GM21381 (cell line): ENCODE data around the gene OTUB2.

ENCODE experiments used
- ATAC-seq: cut with Tn5 transposase; IDR thresholded peaks from one replicate; pipeline ENCODE4 v1.9.1; 2021; ENCODE audit warnings: mild to moderate bottlenecking, moderate library complexity; ENCODE audit not compliant: unreplicated experiment

The OTUB2 gene

GRCh38 chr14:94020267-94020666, 5.9 kb upstream of the OTUB2 start:
- no peak for ATAC-seq

DNA sequence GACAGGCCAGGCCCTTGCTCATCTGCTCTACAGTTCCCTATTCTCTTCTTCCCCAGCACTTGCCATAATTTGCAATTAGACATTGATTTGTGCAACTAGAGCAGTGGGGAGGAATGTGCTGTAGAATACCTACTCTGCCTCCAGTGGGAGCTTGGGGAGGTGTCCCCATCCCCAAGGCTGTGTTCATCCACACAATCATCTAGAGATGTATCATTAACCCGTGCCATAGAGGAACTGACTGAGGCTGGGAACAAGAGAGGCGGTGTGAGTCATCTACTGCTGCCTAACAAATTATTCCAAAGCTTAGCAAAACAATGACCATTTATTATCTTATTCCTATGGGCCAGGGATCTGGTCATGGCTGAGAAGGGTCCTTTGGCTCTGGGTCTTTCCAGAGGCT, 5.1 kb upstream of the OTUB2 start:
- ATAC-seq = no peak

- ATAC-seq = no peak
Measured at GRCh38 chr14:94021416-94022157, 4.6 kb upstream of the OTUB2 start.

GRCh38 chr14:94022532-94023411, 3.4 kb upstream of the OTUB2 start:
- no peak for ATAC-seq

GRCh38 chr14:94024549-94024948, 1.6 kb upstream of the OTUB2 start:
- ATAC-seq = no peak

GRCh38 chr14:94025720-94026119, 420 bp upstream of the OTUB2 start:
- ATAC-seq = no peak

DNA sequence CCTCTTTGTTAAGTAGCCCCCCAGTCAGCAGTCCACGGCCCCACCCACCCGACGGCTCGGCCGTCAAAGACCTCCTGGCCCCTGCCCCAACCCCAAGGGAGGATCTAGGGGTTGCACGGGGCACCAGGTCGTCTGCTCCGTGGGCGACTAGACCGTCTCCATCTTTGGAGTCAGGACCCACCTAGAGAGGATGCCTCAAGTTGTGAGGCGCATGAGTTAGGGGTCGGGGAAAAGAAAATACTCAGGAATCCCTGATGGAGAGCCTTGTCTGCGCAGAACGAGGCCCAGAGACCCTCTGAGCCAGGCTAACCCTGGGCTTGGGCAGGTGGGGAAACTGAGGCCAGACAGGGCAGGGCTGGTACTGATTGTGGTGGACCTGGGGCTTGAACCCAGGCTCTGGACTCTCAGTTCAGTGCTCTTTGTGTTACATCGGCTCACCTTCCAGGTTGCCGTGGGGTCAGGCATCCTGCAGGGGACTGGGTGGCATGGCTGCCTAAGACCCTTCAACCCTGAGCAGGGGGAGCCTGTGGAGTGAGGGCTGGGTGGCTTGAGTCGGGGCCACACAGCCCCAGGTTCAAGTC, 839 bp downstream of the OTUB2 start:
- no peak for ATAC-seq

- ATAC-seq = no peak
Measured at GRCh38 chr14:94027566-94028449, 1.7 kb downstream of the OTUB2 start.

- no peak for ATAC-seq
Measured at GRCh38 chr14:94028450-94028826, 2.3 kb downstream of the OTUB2 start.

- ATAC-seq = no peak
Measured at GRCh38 chr14:94029265-94029664, 3.1 kb downstream of the OTUB2 start.

DNA sequence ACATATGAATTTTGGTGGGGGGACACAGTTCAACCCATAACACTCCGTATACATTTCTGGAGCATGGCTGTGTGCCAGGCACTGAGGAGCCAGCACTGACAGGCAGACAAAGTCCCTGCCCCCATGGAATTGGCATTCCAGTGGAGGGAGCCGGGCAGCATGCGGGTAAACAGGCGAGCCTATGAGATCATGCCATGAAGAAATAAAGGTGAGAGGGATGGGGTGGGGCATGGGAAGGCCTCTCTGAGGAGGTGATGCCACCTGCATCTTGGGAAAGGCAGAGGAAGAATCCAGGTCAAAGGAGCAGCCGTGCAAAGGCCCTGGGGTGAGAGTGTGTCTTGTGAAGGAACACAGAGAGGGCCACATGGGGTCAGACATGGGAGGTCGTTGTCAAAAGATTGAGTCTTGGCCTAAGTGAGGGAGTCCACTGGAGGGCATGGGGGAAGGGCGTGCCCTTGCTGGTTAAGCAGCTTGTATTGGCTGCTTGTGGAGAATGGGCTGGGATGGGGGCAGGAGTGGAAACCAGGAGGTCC, 3.6 kb downstream of the OTUB2 start:
- no peak for ATAC-seq

DNA sequence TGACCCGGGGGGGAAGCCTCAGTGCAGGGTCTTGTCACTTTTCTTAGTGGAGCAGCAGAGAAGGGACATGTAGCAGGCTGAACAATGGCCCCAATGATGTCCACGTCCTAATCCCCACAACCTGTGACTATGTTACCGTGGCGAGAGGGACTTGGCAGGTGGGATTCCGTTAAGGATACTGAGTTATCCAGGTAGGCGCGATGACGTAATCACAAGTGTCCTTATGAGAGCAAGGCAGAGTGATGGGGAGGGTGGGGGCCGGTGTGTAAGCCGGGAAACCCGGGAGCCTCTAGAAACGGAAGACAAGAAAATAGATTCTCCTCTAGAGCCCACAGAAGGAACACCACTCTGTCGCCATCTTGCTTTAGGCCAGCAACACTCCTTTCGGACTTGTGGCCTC, 4.4 kb downstream of the OTUB2 start:
- ATAC-seq = no peak

- no peak for ATAC-seq
Measured at GRCh38 chr14:94031161-94031882, 5.2 kb downstream of the OTUB2 start.

- no peak for ATAC-seq
Measured at GRCh38 chr14:94031883-94032279, 5.7 kb downstream of the OTUB2 start.

DNA sequence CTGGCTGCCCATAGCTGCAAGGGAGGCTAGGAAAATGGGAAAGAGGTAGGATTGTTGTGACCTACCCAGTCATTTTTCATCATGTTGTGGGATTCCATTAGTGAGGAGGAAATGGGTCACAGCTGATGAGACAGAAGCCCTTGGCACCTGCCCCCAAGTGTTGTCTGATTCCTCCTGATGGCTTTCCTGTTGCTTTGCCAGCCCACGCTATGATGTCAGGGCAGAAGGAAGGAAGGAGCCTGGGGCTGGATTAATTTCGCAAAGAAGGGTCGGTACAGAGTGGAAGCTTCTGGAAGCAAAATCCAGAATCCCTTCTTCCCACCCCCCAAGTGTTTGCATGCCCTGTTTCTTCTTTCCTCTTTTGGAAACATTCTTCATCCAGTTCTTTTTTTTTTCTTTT, 8.7 kb downstream of the OTUB2 start:
- ATAC-seq = no peak

GRCh38 chr14:94036313-94037167, 10.4 kb downstream of the OTUB2 start:
- ATAC-seq = peak; percentile 86

DNA sequence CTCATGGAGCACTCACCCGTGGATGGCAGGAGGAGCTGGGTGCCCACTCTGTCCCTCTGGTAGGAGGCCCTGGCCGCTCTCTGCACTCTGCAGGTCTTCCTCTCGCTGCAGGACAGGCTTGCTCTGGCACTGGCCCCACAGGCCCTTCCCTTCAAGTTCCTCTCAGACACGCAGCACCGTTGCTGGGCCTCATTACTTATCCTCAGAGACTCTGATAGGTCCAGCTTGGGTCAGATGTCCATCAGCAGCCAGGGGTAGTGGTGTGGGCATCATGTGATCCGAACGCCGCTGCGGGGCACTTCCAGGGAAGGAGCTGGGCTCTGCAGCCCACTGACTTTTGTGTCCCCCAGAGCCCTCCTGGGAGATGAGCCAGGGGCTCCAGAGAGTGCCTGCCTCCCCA, 11.8 kb downstream of the OTUB2 start:
- no peak for ATAC-seq

GRCh38 chr14:94038510-94038909, 12.4 kb downstream of the OTUB2 start:
- ATAC-seq = no peak
